ENCODE results near the gene KLHL25.

Gene KLHL25

GRCh38 chr15:85764649-85765277 lies 30.0 kb downstream of the KLHL25 start:
- no peak overlapping the region for H3K4me3 ChIP-seq (ENCODE audit: low read length)
- TF ChIP-seq ZNF274 (IDR thresholded peaks at IDR 0.05; ENCODE audit: low read depth, low read length): no peak

- no peak for TF ChIP-seq ZNF274 (IDR thresholded peaks at IDR 0.05; ENCODE audit: low read depth, low read length)
These were observed 30.8 kb downstream of the KLHL25 start for GRCh38 chr15:85763673-85764633.

GRCh38 chr15:85763157-85763556 lies 31.6 kb downstream of the KLHL25 start:
- no peak for TF ChIP-seq ZNF274 (IDR thresholded peaks at IDR 0.05; ENCODE audit: low read depth, low read length)
- H3K4me3 ChIP-seq (ENCODE audit: low read length): no peak overlapping the region

More at GRCh38 chr15:85763673-85764633, 30.8 kb downstream of the KLHL25 start:
- no peak overlapping the region for H3K4me3 ChIP-seq (ENCODE audit: low read length)

GRCh38 chr15:85762756-85763127 lies 32.0 kb downstream of the KLHL25 start:
- H3K4me3 ChIP-seq (ENCODE audit: low read length): no peak overlapping the region
- no peak for TF ChIP-seq ZNF274 (IDR thresholded peaks at IDR 0.05; ENCODE audit: low read depth, low read length)

GRCh38 chr15:85762039-85762755 lies 32.5 kb downstream of the KLHL25 start:
- no peak for TF ChIP-seq ZNF274 (IDR thresholded peaks at IDR 0.05; ENCODE audit: low read depth, low read length)
- H3K4me3 ChIP-seq (ENCODE audit: low read length): no peak overlapping the region

- no peak for TF ChIP-seq ZNF274 (IDR thresholded peaks at IDR 0.05; ENCODE audit: low read depth, low read length)
- H3K4me3 ChIP-seq (ENCODE audit: low read length): no peak overlapping the region
These were observed 33.1 kb downstream of the KLHL25 start for GRCh38 chr15:85761635-85762034.

- no peak overlapping the region for H3K4me3 ChIP-seq (ENCODE audit: low read length)
- TF ChIP-seq ZNF274 (IDR thresholded peaks at IDR 0.05; ENCODE audit: low read depth, low read length): no peak
These were observed 34.0 kb downstream of the KLHL25 start for GRCh38 chr15:85760531-85761371.

- no peak overlapping the region for H3K4me3 ChIP-seq (ENCODE audit: low read length)
- TF ChIP-seq ZNF274 (IDR thresholded peaks at IDR 0.05; ENCODE audit: low read depth, low read length): no peak
These were observed 34.7 kb downstream of the KLHL25 start for GRCh38 chr15:85760049-85760448.

- no peak for TF ChIP-seq ZNF274 (IDR thresholded peaks at IDR 0.05; ENCODE audit: low read depth, low read length)
These were observed 35.3 kb downstream of the KLHL25 start for GRCh38 chr15:85759376-85759775.

GRCh38 chr15:85758655-85758978 lies 36.1 kb downstream of the KLHL25 start:
- H3K4me3 ChIP-seq (ENCODE audit: low read length): no peak overlapping the region
- no peak for TF ChIP-seq ZNF274 (IDR thresholded peaks at IDR 0.05; ENCODE audit: low read depth, low read length)

More at GRCh38 chr15:85759376-85759775, 35.3 kb downstream of the KLHL25 start:
- no peak overlapping the region for H3K4me3 ChIP-seq (ENCODE audit: low read length)

GRCh38 chr15:85757939-85758654 lies 36.6 kb downstream of the KLHL25 start:
- H3K4me3 ChIP-seq (ENCODE audit: low read length): no peak overlapping the region
- TF ChIP-seq ZNF274 (IDR thresholded peaks at IDR 0.05; ENCODE audit: low read depth, low read length): no peak

- no peak overlapping the region for H3K4me3 ChIP-seq (ENCODE audit: low read length)
- no peak for TF ChIP-seq ZNF274 (IDR thresholded peaks at IDR 0.05; ENCODE audit: low read depth, low read length)
These were observed 37.4 kb downstream of the KLHL25 start for GRCh38 chr15:85757073-85757938.
